ENCODE measurements around the gene CYLD.
A peak's percentile ranks its signal among the peaks of the same experiment; 100 is the strongest.

The CYLD gene

DNA sequence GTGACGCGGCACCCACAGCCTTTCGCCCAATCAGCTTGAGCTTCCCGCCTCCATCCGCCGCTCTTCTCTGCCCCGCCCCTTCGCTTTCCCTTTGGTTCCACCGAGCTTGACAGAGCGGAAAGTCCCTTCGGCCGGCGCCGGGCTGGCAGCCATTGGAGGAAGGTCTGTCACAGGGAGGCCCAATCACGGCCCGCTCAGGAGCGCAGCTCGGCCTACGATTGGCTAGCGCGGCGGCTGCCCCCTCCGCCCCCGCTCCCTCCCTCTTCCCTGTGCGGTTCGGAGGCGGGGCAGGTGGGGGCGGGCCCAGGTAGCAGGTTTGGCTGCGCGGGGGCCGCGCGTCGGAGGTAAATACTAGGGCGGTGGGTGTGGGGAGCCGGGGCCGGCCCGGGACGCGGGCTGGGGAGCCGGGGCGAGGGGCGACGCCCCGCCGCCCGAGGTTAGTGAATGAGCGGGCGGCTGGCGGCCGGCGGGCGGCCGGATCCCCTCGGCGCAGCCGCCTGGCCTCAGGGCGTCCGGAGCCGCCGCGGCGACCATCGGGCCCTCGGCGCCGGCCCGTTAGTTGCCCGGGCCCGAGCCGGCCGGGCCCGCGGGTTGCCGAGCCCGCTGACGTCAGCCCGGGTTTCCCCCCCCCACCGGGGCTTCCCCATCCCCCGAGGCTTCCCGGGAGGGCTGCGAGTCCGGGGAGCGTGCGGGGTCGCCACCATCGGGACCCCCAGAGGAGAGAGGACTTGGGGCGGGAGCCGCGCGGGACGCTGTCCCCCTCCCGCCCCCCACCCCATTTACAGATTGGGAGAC is at the start of gene CYLD:
Gene CYLD, plus strand, starts transcription at position 306 of the 795 bp plus-strand sequence. CDS start 7,613 bp downstream, outside the sequence.
- peak; percentile 92 to 94 for ATAC-seq

DNA sequence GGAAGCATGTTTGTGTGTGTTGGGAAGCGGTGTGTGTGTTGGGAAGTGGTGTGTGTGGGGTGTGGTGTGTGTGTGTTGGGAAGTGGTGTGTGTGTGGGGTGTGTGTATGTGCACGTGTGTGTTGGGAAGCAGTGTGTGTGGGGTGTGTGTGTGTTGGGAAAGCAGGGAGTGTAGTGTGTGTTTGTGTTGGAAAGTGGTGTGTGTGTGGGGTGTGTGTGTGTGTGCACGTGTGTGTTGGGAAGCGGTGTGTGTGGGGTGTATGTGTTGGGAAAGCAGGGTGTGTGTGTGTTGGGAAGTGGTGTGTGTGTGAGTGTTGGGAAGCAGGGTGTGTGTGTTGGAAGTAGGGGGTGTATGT is 49.3 kb upstream of the CYLD start:
- ATAC-seq, result no peak

DNA sequence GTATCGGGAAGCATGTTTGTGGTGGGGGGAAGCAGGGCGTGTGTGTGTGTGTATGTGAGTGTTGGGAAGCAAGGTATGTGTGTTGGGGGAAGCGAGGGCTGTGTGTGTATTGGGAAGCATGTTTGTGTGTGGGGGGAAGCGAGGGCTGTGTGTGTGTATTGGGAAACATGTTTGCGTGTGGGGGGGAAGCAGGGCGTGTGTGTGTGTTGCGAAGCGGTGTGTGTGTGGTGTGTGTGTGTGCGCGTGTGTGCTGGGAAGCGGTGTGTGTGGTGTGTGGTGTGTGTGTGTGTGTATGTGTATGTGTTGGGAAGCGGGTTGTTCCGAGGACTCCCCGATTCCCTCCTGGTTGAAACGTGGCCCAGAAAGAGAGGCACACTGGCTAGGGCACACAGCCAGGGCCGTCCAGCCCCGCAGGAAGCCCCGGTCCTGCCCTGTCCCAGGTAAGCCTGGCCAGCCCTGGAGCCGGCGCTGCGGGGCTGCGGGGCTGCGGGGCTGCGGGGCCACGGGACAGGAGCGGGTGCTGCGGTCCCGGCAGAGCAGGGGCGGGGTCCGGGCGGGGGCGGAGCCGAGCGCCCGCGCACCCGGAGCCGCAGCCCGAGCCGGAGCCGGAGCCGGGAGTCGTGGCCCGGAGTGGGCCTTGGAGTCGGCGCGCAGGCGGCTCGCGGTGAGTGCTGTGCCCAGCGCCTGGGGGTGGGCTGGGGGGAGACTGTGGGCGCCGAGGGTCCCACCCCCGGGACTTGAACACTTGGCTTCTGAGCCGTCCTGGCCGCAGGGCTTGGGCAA is 48.7 kb upstream of the CYLD start, which contains the start of gene NOD2:
Gene NOD2, plus strand, starts transcription at position 608 of the 783 bp plus-strand sequence. CDS start 5,890 bp downstream, outside the sequence.
- peak; percentile 33 to 39 for ATAC-seq

DNA sequence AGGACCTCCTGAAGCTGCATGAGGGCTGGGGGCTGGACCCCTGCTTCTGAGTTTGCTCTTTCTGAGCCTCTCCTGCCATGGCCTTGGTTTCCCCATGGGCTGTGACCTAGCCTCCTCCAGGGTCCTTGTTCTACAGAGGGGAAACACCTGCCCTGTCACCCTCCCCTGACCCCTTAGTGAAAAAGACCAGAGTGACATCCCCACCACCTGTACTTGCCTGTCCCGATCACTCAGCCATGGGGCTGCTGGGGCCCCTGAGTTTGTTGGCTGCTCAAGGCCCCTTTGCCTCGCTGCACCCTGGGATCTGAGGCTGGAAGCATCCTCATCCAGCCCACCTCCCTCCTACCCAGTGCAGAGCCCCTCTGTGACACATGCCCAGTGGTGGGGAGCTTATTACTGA is 47.7 kb upstream of the CYLD start:
- ATAC-seq, result no peak

DNA sequence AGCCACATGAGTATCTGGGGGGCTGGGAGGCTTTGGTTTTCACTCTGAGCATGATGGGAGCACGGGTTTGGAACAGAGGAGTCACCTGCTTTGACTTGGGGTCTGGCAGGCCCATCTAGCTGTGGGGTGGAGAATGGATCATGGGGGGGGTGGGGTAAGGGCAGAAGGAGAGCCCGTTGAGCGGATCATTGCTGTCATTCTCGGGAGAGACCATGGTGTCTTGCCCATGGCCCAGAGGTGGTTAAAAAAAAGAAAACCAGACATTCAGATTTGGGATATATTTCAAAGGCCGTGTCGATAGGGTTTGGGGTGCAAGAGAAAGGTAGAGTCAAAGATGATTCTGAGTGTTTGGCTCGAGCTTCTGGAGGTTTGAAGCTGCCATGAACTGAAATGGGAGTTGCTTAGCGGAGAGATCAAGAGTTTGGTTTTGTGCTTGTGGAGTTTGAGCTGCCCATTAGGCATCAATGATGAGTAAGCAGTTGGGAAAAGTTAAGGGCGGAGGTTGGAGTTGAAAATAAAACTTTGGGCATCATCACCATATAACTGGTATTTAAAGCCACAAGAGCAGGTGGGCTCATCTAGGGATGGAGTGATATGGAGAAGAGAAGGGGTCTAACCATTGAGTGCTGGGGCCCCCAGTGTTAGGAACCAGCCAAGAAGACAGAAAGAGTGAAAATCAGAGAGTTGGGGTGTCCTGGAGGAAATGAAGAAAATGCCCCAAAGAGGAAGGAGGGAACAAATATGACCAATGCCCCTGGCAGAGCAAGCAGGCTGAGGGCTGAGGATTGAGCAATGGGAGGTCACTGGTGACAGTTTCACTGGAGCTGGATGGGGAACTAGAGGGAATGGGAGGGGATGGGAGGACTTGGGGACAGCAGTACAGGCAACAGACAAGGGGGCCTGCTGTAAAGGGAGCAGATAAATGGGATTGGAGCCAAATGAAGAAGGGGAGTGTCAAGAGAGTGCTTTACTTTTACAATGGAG is 46.6 kb upstream of the CYLD start:
- ATAC-seq, result no peak

DNA sequence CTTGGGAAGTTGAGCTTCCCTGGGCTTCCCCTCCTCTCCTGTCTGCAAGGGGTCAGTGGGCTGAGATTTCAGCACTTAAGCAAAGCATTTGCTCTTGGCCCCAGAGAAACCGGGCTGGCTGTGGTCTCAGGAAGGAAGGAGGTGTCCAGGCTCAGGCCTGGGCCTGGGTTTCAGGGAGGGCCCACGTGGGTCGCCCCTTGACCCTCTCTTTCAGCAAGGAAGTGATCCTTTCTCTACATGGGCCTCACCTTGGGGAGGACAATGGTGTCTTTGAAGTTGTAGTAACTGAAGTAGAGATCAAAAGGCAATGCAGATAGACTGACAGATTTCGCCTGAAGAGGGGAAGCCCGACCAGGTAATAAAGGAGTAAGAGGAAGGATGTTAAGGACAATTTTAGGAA is 45.8 kb upstream of the CYLD start:
- no peak for ATAC-seq

DNA sequence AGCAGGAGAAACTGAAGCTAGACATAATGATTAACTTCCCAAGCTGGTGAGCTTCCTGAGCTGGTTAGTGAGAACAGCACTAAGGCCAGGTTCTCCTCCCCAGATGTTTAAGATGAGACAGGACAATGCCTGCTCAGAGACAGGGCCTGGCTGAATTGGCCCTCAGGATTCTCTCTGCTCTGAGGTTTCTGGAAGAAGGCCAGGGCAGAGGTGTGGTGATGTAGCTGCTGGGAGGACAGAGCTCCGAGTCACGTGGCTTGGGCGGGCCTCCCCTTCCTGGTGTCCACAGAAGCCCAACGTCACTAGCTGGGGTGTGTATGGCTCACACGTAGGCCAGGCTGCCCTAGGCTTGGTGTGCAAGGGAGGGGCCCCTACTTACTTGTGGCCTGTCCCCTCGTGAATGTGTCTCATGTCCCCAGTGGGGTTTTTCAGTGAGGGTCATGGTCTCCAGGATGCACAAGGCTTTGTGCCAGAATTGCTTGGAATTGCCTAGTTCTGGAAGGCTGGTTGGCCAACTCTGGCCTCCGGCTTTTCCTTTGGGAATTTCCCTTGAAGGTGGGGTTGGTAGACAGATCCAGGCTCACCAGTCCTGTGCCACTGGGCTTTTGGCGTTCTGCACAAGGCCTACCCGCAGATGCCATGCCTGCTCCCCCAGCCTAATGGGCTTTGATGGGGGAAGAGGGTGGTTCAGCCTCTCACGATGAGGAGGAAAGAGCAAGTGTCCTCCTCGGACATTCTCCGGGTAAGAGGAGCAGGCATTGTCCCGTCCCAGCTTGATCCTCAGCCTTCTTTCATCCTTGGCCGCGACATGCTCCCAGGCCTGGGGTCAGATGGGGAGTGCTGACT is 45.1 kb upstream of the CYLD start:
- ATAC-seq, result peak in 1 of 2 donors; percentile 19

DNA sequence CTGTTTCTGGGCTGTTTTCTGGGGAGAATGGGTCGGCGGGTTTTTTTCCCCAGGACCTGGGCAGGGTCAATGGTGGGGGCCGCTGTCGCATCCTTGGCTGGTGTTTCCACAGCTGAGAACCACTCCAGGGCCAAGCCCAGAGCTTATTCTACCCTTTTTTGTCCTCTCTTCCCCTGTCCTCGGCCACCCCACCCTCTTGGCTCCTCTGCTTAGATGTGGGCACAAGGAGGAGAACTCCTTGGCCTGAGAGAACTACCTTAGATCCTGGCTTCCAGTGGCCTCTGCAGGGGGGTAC is 44.5 kb upstream of the CYLD start:
- no peak for ATAC-seq

DNA sequence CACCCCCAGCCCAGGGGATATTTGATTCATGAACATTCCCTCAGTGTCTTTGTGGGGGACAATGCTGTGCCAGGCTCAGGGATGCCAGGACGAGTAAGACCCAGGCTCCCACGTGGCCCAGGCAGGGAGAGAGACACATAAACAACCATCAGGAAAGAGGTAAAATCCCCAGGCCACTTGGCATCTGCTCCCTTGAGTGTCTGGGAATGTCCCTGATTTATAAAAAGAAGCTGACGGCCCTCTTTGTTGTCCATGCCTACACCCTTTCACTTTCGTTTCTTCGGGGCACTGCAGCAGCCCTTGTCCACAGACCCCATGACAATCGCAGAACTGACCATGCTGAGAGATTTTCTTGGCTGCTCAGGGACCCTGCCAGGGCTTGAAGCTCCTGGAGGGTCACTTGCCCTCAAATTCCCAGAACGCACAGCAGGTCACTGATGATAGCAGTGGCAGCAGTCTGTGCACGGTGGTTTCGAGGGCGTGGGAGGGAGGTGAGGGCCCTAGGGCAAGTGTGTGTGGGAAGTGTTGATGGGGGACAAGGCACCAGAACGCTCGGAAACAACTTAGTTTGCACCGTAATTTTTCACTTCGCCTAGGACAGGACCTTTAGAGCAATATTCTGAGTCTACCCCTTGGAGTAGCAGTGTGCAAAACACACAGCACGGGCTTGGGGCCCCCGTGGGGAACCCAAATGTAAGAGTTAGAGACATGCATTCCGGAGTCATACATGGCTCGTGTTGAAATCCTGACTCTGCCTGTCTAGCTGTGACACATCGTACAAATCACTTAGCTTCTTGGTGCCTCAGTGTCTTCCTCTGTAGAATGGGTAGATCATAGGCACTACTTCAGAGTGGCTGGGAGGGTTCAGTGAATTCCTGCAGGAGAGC is 43.8 kb upstream of the CYLD start:
- peak; percentile 34 to 54 for ATAC-seq

DNA sequence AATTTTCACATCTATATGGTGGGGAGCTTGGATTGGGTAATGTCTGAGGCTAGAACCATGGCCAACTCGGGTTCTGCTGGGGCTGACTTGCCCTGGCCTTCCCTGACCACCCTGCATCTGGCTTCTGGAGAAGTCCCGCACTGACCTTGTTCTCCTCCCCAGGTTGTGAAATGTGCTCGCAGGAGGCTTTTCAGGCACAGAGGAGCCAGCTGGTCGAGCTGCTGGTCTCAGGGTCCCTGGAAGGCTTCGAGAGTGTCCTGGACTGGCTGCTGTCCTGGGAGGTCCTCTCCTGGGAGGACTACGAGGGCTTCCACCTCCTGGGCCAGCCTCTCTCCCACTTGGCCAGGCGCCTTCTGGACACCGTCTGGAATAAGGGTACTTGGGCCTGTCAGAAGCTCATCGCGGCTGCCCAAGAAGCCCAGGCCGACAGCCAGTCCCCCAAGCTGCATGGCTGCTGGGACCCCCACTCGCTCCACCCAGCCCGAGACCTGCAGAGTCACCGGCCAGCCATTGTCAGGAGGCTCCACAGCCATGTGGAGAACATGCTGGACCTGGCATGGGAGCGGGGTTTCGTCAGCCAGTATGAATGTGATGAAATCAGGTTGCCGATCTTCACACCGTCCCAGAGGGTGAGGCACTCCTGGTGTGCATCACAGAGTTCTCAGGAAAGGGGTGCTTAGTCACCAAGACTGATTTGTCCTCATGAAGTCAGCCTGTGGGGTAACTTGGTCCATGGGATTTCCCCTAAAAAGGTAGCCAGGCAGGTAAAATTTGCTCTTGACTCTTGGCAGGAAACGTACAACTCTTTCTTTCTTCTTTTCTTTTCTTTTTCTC is 42.3 kb upstream of the CYLD start:
- ATAC-seq, result peak; percentile 88

DNA sequence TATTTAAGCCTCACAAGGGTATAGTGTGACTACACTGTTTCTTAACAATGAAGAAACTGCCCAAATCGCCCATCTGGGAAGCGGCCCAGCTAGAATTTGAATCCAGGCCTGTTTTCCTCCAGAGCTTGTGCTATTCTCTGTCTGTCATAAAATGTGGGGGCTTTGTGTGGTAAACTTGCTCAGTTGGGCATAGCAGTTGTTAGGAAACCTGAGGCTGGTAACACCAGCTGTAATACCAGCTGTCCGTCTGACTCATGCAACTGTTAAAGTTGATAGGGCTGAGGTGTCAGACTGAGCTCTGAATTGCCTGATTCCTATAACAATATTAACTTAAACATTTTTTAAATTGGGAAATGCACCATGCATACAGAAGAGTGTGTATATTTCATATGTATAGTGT is 39.2 kb upstream of the CYLD start:
- ATAC-seq, result peak in 1 of 2 donors; percentile 33

DNA sequence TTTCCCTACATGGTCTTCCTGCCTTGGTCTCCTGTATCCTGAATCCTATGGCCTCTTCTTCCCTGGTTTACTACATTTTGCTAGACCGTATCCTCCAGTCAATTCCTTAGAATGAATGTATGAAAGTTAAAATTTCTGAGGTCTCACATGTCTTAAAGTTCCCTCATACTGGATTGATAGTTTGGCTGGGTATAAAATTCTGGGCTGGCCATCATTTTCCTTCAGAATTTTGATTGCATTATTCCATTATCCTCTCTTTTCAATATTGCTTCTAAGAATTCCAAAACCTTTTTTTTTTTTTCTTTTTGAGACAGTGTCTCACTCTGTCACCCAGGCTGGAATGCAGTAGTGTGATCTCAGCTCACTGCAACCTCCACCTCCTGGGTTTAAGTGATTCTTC is 37.6 kb upstream of the CYLD start:
- ATAC-seq, result no peak

DNA sequence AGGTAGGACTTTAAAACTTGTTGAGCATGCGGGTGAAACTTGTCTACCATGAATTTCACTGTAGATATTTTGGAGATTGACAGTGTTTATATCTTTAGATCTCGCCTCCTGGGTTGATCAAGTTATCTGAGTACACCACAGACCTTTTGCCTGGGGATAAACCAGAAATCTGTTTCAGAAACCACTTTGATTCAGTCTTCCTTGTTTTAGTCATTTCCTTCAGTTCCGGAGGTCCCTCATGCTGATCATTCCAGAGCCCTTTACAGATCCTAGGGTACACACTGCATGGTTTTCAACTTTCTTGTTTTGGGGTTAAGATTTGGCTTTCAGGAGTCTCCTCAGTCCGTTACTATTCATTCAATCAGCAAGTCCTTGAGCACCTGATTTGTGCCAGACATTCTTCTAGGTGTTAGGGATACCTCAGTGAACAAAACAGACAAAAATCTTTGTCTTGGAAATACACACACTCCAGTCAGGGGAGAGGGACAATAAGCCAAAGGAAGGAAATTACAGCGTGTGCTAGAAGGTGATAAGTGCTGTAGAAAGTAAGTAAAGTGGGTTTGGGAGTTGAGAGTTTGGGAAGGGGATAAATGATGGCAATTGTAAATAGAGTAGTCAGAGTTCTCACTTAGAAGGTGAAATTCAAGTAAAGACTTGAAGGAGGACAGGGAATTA is 36.3 kb upstream of the CYLD start:
- ATAC-seq, result no peak

DNA sequence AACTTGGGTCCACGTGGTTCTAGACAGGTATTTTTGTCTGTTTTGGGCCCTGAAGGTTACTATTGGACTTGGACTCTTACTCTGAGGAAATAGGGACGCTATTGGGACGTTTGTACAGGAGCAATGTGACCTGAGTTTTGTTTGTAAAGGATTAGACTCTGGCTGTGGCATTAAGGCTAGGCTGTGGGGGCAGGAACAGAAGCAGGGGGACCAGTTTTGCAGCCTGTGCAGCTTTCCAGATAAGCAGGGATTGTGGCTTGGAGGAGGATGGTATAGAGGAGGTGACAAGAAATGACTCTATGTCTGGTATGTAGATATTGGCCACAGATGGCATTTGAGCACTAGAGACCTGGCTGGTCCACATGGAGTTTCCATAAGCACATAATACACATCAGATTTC is 35.6 kb upstream of the CYLD start:
- no peak for ATAC-seq

DNA sequence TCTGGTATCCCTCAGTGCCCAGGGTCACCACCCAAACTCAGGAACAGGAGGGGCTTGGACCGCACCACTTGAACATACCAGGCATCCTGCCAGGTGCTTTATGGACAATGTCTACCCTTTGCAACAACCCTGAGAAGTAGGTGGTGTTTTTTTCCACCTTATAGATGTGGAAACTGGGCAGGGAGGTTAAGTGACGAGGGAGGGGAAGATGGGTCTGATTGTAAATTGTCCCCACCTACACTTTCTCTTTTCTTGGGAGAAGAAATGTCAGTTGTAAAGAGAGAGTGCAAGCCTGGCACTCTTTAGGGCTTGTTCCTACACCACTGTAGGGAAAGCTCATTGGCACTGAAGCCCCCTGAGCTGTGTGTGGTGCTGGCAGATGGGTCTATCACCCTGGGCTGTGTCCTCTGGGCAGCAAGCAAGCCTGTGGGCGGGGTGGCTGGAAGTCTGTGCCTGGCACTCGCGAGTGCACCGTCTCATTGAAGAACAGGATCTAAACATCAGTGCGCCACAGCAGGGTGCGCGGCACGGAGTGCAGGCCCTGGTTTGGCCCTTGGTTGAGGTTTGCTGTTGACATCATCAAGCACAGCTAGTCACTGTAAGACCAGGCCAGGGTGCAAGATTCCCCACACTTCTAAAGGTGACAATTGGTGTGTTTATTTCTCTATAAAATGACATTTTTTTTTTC is 33.4 kb upstream of the CYLD start:
- peak; percentile 60 to 66 for ATAC-seq

DNA sequence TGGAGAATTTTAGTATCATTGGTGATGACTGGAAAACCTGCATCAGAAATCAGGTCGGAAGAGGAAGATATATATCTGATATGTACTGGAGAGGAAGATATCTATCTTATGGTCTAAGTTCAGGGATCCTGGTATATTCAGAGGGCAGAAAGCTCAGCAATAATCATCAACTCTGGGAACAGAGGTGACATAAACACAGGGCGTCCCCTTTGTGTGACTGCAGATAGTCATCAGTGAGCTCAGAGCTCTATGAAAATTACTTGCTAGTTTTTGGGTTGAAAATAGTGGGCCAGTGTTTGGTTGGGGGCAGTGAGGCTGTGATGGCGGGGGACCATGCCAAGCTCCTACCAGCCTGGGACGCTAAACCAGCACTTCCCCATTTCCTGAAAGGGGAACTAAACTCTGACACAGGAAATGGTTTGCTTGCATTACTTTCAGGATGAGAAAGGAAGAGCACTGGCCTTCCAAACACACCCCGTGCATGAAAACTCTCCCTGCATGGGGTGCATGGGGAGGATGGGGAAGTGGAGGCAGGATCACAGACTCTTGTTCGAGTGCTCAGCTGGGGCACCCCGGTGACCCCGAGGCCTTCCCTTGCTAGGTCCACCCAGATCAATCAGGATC is 32.7 kb upstream of the CYLD start:
- peak; percentile 20 to 48 for ATAC-seq

DNA sequence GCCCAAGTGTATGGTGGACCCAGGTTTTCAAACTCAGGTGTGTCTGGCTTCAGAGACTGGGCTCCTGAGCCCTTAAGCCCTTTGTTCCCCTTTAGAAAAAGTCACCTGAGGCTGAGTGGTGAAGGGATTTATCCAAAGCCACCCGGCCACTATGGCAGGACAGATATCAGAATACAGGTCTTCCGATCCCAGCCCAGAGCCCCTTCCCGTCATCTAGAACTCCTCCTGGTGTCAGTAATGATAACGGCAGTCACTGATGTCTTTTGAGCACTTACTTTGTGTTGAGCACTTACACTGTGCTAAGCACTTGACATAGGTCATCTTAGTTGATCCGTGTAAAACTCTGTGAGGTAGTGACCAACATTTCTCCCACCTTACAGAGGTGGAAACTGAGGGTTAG is 31.9 kb upstream of the CYLD start:
- ATAC-seq, result no peak

DNA sequence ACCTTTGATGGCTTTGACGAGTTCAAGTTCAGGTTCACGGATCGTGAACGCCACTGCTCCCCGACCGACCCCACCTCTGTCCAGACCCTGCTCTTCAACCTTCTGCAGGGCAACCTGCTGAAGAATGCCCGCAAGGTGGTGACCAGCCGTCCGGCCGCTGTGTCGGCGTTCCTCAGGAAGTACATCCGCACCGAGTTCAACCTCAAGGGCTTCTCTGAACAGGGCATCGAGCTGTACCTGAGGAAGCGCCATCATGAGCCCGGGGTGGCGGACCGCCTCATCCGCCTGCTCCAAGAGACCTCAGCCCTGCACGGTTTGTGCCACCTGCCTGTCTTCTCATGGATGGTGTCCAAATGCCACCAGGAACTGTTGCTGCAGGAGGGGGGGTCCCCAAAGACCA is 30.8 kb upstream of the CYLD start:
- ATAC-seq, result no peak
